Measurements from ENCODE around the gene BCLAF3. TPM values are rescaled to one million over a fixed set of nuclear protein-coding genes. Genes with fewer than 3 reads are reported as not detected.

Gene BCLAF3
- total RNA-seq, 1 donor from 2014 or later = 9.1 TPM

DNA sequence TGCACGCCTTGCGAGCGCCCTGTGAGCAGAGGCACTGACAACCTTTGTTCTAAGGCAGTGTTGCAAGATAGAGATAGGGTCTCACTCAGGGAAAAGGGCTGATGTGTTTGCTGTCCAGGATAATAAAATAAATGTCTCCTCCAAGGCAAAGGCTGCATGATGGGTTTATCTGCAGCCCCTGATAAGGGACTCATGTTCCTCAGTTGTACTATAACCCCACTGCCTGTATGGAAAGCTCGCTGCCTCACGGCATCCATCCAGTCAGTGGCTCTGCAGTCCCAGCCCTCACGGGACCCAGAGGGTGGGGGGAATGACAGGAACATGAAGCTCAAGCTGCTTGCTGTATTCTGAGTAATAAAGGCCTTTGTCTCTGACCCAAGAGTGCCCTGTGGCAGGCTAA lies 22.6 kb downstream of the BCLAF3 start:
- H3K9me3 Mint-ChIP-seq = no peaks in the 10 kb centered on the region
- no peaks in the 10 kb centered on the region for H3K27me3 Mint-ChIP-seq
- no peak for DNase-seq (ENCODE audit: extremely low spot score, unreplicated experiment)
- H3K4me3 Mint-ChIP-seq = no peak overlapping the region
- peaks cover 6% of the 10 kb centered on the region for H3K36me3 Mint-ChIP-seq
- H3K27ac Mint-ChIP-seq = no peak overlapping the region
- TF ChIP-seq, protein P1, sequence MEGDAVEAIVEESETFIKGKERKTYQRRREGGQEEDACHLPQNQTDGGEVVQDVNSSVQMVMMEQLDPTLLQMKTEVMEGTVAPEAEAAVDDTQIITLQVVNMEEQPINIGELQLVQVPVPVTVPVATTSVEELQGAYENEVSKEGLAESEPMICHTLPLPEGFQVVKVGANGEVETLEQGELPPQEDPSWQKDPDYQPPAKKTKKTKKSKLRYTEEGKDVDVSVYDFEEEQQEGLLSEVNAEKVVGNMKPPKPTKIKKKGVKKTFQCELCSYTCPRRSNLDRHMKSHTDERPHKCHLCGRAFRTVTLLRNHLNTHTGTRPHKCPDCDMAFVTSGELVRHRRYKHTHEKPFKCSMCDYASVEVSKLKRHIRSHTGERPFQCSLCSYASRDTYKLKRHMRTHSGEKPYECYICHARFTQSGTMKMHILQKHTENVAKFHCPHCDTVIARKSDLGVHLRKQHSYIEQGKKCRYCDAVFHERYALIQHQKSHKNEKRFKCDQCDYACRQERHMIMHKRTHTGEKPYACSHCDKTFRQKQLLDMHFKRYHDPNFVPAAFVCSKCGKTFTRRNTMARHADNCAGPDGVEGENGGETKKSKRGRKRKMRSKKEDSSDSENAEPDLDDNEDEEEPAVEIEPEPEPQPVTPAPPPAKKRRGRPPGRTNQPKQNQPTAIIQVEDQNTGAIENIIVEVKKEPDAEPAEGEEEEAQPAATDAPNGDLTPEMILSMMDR (conservative IDR thresholded peaks at IDR 0.05) = no peak
- no peaks in the 10 kb centered on the region for H3K4me1 Mint-ChIP-seq (ENCODE audit: unreplicated experiment)

DNA sequence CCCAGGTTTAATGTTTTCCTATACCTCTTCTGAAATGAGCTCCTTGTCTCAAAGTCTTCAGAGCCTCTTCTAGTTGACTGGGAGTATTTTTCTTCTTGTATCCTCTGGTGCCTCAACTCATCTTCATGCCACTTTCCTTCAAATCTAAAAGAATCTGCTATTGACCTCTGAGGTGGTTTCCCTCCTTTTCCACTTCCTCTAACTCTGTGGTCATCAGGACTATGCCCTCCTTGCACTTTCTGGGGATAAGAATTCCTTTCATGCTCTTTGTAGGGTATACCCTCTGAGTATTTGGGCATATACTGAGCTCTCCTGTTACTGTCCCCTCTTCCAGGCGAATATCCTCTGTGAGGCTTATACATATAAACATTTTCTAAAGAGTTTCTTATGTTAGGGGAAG lies 24.8 kb downstream of the BCLAF3 start:
- Mint-ChIP-seq H3K36me3 (peaks cover 6% of the 10 kb centered on the region), H3K27ac (no peak overlapping the region), H3K9me3 (no peaks in the 10 kb centered on the region), H3K4me1 (ENCODE audit: unreplicated experiment) (no peaks in the 10 kb centered on the region), H3K27me3 (no peaks in the 10 kb centered on the region), H3K4me3 (no peak overlapping the region)
- TF ChIP-seq, protein P1 (conservative IDR thresholded peaks at IDR 0.05) = no peak
- no peak for DNase-seq (ENCODE audit: extremely low spot score, unreplicated experiment)

DNA sequence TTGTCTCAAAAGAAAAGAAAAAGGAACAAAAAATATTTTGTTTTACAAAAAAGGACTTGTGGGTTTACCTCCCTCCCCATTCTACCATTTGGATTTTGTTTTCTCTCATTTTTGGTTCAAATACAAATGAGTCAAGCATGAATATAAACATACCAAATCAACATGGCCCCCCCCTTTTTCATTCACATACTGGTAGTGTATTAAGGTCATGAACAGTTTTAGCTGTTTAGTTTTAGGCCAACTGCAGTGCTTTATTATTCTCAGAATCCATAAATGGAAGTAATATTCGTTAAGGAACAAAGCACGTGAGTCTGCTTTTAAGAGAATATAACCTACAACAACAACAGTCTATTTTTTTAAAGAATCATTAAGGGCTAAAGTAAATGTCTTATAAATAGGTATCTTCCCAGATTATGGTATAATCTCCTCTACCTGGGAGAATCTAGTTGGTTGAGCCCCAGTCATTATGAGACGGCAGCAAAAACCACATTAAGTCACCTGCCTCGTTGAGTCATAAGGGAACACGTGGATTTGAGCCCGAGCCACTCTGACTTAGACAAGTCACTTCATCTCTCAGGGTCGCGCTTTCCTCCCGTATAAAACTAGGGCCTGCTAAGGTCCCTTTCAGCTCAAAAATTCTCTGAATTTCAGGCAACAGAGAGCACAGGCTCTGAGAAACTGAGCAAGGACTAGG lies 26.7 kb downstream of the BCLAF3 start:
- H3K36me3 Mint-ChIP-seq = peaks cover 6% of the 10 kb centered on the region
- TF ChIP-seq, protein P1 (conservative IDR thresholded peaks at IDR 0.05) = no peak
- H3K4me3 Mint-ChIP-seq = no peak overlapping the region
- no peak for DNase-seq (ENCODE audit: extremely low spot score, unreplicated experiment)
- H3K9me3 Mint-ChIP-seq = no peaks in the 10 kb centered on the region
- H3K27me3 Mint-ChIP-seq = no peaks in the 10 kb centered on the region
- H3K4me1 Mint-ChIP-seq (ENCODE audit: unreplicated experiment) = no peaks in the 10 kb centered on the region
- no peak overlapping the region for H3K27ac Mint-ChIP-seq

DNA sequence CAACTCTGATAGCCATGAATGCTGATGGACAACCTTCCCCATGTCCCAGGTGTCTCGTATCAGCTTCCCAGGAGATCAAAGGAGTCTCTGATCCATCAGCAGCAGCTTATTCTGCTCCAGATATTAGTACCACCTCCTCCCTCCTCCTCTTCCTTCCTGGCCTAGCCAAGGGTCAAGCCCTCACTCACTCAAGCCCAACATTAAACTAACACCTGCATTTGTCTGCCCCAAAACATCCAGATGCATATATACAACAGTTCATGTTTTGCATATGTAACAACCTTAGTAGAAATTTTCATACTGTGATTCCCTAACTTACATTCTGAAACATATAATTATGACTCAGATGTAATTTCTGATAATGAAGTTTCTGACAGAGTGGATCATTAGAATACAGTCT lies 29.9 kb downstream of the BCLAF3 start:
- Mint-ChIP-seq H3K27ac (no peak overlapping the region), H3K27me3 (no peaks in the 10 kb centered on the region), H3K36me3 (peaks cover 6% of the 10 kb centered on the region), H3K9me3 (no peaks in the 10 kb centered on the region), H3K4me1 (ENCODE audit: unreplicated experiment) (no peaks in the 10 kb centered on the region), H3K4me3 (no peak overlapping the region)
- TF ChIP-seq, protein P1 (conservative IDR thresholded peaks at IDR 0.05) = no peak
- no peak for DNase-seq (ENCODE audit: extremely low spot score, unreplicated experiment)

DNA sequence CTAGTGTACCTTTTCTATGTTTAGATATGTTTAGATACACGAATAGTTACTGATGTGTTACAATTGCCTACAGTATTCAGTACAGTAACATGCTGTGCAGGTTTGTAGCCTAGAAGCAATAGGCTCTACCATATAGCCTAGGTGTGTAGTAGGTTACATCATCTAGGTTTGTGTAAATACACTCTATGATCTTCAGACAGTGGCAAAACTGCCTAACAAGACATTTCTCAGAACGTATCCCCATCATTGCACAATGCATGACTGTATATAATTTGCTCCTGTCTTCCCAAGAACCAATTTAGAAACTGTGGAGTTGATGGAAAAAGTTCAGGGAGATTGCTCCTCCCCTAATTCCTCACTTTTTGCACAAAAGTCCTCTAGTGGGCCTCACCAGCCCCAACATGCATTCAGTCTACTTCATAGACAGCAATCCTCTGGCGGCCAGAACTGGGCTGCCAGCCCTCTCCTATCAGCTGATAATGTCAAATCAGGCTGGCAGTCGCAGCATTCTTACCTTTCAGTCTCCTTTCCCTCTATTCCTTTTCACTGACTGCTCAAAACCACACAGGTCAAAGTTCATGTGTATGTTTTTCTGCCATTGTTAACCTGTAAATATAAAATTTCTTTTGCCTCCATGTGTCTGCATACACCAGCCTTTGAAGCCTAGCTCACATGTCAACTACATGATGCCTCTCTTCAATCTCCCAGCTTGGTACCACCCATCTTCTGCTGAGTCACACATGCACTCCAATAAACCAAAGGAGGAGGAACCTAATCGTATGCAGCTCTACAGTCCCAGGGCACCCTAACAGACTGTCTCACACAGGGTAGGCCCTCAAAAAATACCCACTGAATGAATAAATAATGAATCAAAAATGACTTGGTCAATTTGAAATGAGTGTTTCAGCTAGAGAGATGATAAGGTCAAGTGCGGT lies 32.0 kb downstream of the BCLAF3 start:
- no peaks in the 10 kb centered on the region for H3K36me3 Mint-ChIP-seq
- no peak overlapping the region for H3K27ac Mint-ChIP-seq
- H3K4me1 Mint-ChIP-seq (ENCODE audit: unreplicated experiment) = no peaks in the 10 kb centered on the region
- DNase-seq (ENCODE audit: extremely low spot score, unreplicated experiment) = no peak
- no peaks in the 10 kb centered on the region for H3K27me3 Mint-ChIP-seq
- TF ChIP-seq, protein P1 (conservative IDR thresholded peaks at IDR 0.05) = no peak
- no peaks in the 10 kb centered on the region for H3K9me3 Mint-ChIP-seq
- no peak overlapping the region for H3K4me3 Mint-ChIP-seq
